GM03348 (cell line): ENCODE measurements around the gene MRGPRG.

Experiments
- DNase-seq: peaks from one replicate; pipeline ENCODE4 v3.0.0; 2012; ENCODE audit warnings: low spot score

MRGPRG gene

GRCh38 chr11:3195251-3196160, 23.1 kb downstream of the MRGPRG start:
- no peak for DNase-seq

GRCh38 chr11:3194016-3194816, 24.4 kb downstream of the MRGPRG start:
- no peak for DNase-seq

- no peak for DNase-seq
These were observed 25.1 kb downstream of the MRGPRG start for GRCh38 chr11:3193373-3194015.

GRCh38 chr11:3192511-3193372, 25.9 kb downstream of the MRGPRG start:
- no peak for DNase-seq

GRCh38 chr11:3191586-3192324, 26.9 kb downstream of the MRGPRG start:
- no peak for DNase-seq

GRCh38 chr11:3190600-3190999, 28.0 kb downstream of the MRGPRG start:
- DNase-seq, result no peak

- DNase-seq, result no peak
These were observed 28.6 kb downstream of the MRGPRG start for GRCh38 chr11:3189886-3190583.

- DNase-seq, result no peak
These were observed 29.3 kb downstream of the MRGPRG start for GRCh38 chr11:3189196-3189843.

GRCh38 chr11:3188496-3189195, 30.0 kb downstream of the MRGPRG start:
- no peak for DNase-seq

- DNase-seq, result no peak
These were observed 32.3 kb downstream of the MRGPRG start for GRCh38 chr11:3186166-3186953.

GRCh38 chr11:3184732-3185347, 33.8 kb downstream of the MRGPRG start:
- DNase-seq, result no peak

- DNase-seq, result no peak
These were observed 35.1 kb downstream of the MRGPRG start for GRCh38 chr11:3183523-3183922.

GRCh38 chr11:3182462-3182852, 36.2 kb downstream of the MRGPRG start:
- DNase-seq, result no peak

GRCh38 chr11:3181725-3182461, 36.7 kb downstream of the MRGPRG start:
- no peak for DNase-seq

- DNase-seq, result no peak
These were observed 37.7 kb downstream of the MRGPRG start for GRCh38 chr11:3180869-3181268.

- peak; percentile 72 for DNase-seq
These were observed 40.3 kb downstream of the MRGPRG start for GRCh38 chr11:3178349-3178748.

GRCh38 chr11:3177931-3178330, 40.7 kb downstream of the MRGPRG start:
- DNase-seq, result peak; percentile 20
